Measurements from ENCODE around the gene ELAVL1. TPM values are rescaled to one million over a fixed set of nuclear protein-coding genes. Genes with fewer than 3 reads are reported as not detected.

ELAVL1 gene
- 58.3 and 63.5 TPM in 2 replicates for total RNA-seq
- 33.3 TPM for total RNA-seq (2013)
- polyA plus RNA-seq = 20.1 and 21.8 TPM in 2 replicates
- polyA minus RNA-seq = 32.2 and 35.0 TPM in 2 replicates

DNA sequence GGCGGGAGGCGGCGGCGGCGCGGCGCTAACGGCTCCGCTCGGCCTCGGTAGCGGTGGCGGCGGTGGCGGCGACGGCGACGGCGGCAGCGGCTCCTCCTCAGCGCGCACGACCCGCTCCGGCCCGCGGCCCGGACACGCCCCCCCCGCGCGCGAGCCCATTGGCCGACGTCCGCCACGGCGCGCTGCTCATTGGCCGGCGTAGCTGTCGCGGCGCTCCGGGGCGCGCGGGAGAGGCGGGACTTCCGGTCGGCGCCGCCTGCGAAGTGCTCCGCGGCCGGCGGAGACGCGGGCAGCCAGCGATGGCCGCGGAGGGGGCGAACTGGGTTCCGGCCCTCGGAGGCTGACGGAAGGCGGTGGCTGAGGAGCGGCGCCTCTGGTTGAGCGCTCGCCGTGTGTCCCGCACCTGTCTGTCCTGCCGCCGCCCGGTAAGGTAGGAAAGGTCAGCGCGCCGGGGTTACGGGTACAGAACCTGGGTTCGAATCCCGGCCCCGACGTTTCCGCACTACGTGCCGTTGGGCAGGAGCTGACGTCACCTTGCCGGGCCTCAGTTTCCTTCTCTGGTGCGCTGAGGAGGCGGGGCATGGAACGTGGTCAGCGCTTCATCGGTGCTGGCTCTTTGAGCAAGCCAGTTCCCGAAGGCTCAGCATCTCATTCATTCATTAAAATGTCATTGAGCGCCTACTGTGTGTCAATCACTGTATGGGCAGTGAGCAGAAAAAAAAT lies at the start of gene ELAVL1:
Gene ELAVL1 (minus strand): TSS at position 108 of the 723 bp plus-strand sequence. CDS start 13,826 bp downstream, outside the sequence.
- ATAC-seq (ENCODE audit: low read depth) = peak; percentile 92
- peaks cover 25 to 42% of the 10 kb centered on the region in 2 donors for H3K4me1 ChIP-seq (ENCODE audit: control insufficient read depth in 2 of 2, insufficient read depth in 2 of 2, low read length in 2 of 2)
- DNase-seq = peak; percentile 93
- no peaks in the 10 kb centered on the region for H3K9me3 ChIP-seq (ENCODE audit: control extremely low read depth in 1 of 3, control insufficient read depth in 2 of 3, insufficient read depth in 1 of 3, low read length in 2 of 3)
- H4K20me1 ChIP-seq (ENCODE audit: control insufficient read depth, insufficient read depth, low read length, poor library complexity, severe bottlenecking) = peaks cover 40% of the 10 kb centered on the region
- no peaks in the 10 kb centered on the region for H3K9me3 Mint-ChIP-seq (ENCODE audit: insufficient read depth)
- H3K27ac Mint-ChIP-seq = peak within 1 kb of the TSS; percentile 85
- ChIA-PET POLR2A (interaction anchor here (0.5 to 0.6 kb wide), 2 partner anchors 85 to 1764 kb away, joined by 4 to 8 read pairs; partner anchors contain the start of gene SNAPC2), CTCF (interaction anchor here (0.5 to 3.6 kb wide), 9 partner anchors 10 to 1867 kb away, joined by 3 to 18 read pairs (median 3); partner anchors contain the start of gene TIMM44)
- H3K4me3 ChIP-seq (ENCODE audit: control extremely low read depth in 1 of 5, extremely low read depth in 1 of 5, insufficient read depth in 1 of 5, low read depth in 2 of 5, low read length in 4 of 5) = peak within 1 kb of the TSS; percentile 74 to 88 (median 86)
- WGBS (ENCODE audit: insufficient coverage) = under 1% methylated on average over 94 of the region's 98 CpGs
- TF ChIP-seq EZH2 (IDR thresholded peaks at IDR 0.05; ENCODE audit: borderline replicate concordance, insufficient read depth, low read depth, low read length, poor library complexity, severe bottlenecking) = no peak
- TF ChIP-seq, protein P1, sequence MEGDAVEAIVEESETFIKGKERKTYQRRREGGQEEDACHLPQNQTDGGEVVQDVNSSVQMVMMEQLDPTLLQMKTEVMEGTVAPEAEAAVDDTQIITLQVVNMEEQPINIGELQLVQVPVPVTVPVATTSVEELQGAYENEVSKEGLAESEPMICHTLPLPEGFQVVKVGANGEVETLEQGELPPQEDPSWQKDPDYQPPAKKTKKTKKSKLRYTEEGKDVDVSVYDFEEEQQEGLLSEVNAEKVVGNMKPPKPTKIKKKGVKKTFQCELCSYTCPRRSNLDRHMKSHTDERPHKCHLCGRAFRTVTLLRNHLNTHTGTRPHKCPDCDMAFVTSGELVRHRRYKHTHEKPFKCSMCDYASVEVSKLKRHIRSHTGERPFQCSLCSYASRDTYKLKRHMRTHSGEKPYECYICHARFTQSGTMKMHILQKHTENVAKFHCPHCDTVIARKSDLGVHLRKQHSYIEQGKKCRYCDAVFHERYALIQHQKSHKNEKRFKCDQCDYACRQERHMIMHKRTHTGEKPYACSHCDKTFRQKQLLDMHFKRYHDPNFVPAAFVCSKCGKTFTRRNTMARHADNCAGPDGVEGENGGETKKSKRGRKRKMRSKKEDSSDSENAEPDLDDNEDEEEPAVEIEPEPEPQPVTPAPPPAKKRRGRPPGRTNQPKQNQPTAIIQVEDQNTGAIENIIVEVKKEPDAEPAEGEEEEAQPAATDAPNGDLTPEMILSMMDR (IDR thresholded peaks at IDR 0.05) = no peak
- H3K27me3 Mint-ChIP-seq = no peaks in the 10 kb centered on the region
- peak within 1 kb of the TSS; percentile 95 for H2AFZ ChIP-seq (ENCODE audit: insufficient read depth, low read depth, low read length, poor library complexity, severe bottlenecking)
- H3K27ac ChIP-seq (ENCODE audit: low read length in 2 of 2) = peak within 1 kb of the TSS; percentile 62 to 87
- H3K4me1 Mint-ChIP-seq = peaks cover 37% of the 10 kb centered on the region
- peak within 1 kb of the TSS; percentile 95 for H3K4me3 Mint-ChIP-seq
- intact Hi-C loops (cut with micrococcal nuclease) = loop anchor here (1.0 to 5.0 kb wide), 2 partner anchors 85 to 507 kb away; partner anchors contain the start of genes SNAPC2 and ZNF414
- H3K27me3 ChIP-seq (replicated peaks in 1 of 4; ENCODE audit: control extremely low read depth in 1 of 4, control insufficient read depth in 3 of 4, insufficient read depth in 4 of 4, low read length in 3 of 4) = no peaks in the 10 kb centered on the region
- peak within 1 kb of the TSS; percentile 88 for H3K9ac ChIP-seq (ENCODE audit: low read length)
- no peaks in the 10 kb centered on the region for H3K36me3 ChIP-seq (replicated peaks in 1 of 2; ENCODE audit: control extremely low read depth in 1 of 2, control insufficient read depth in 1 of 2, extremely low read depth in 1 of 2, insufficient read depth in 2 of 2, low read length in 1 of 2)
- peak within 1 kb of the TSS; percentile 96 for H3K4me2 ChIP-seq (replicated peaks; ENCODE audit: low read depth, low read length, poor library complexity, severe bottlenecking)
- H3K79me2 ChIP-seq (ENCODE audit: control insufficient read depth, insufficient read depth, low read length) = peaks cover 46% of the 10 kb centered on the region

DNA sequence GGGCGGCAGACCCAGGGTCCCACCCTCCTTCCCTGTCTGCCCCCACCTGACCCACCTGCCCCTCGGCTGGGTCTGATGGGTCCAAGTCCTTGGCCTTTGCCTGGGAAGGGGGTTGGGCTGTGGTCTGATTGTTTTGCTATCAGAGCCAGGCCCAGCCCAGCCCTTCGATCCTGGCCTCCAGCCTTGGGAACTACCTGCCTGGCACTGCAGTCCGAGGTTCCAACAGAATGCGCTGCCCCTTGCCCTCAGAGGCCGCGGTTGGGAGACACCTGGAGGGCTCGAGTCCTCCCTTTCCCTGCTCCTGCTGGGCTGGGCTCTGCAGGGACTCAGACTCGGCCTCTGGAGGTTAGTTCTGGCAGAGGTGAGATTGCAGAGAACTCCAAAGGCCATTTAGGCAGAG lies 48.7 kb upstream of the ELAVL1 start:
- no peak overlapping the region for H3K27ac ChIP-seq (ENCODE audit: low read length in 2 of 2)
- no peak overlapping the region for H3K9ac ChIP-seq (ENCODE audit: low read length)
- H3K4me1 ChIP-seq (ENCODE audit: control insufficient read depth in 2 of 2, insufficient read depth in 2 of 2, low read length in 2 of 2) = peaks cover 13 to 23% of the 10 kb centered on the region in 2 donors
- Mint-ChIP-seq H3K9me3 (ENCODE audit: insufficient read depth) (no peaks in the 10 kb centered on the region), H3K27ac (no peak overlapping the region), H3K4me1 (peaks cover 13% of the 10 kb centered on the region), H3K4me3 (no peak overlapping the region), H3K27me3 (no peaks in the 10 kb centered on the region)
- H3K9me3 ChIP-seq (ENCODE audit: control extremely low read depth in 1 of 3, control insufficient read depth in 2 of 3, insufficient read depth in 1 of 3, low read length in 2 of 3) = peaks cover 0 to 9% (median 0%) of the 10 kb centered on the region in 3 donors
- POLR2A ChIA-PET = no interaction called here
- TF ChIP-seq EZH2 (IDR thresholded peaks at IDR 0.05; ENCODE audit: borderline replicate concordance, insufficient read depth, low read depth, low read length, poor library complexity, severe bottlenecking) = no peak
- TF ChIP-seq, protein P1 (IDR thresholded peaks at IDR 0.05) = no peak
- H2AFZ ChIP-seq (ENCODE audit: insufficient read depth, low read depth, low read length, poor library complexity, severe bottlenecking) = no peak overlapping the region
- no peaks in the 10 kb centered on the region for H3K27me3 ChIP-seq (replicated peaks in 1 of 4; ENCODE audit: control extremely low read depth in 1 of 4, control insufficient read depth in 3 of 4, insufficient read depth in 4 of 4, low read length in 3 of 4)
- intact Hi-C loops (cut with micrococcal nuclease) = no loop called here
- no peak overlapping the region for H3K4me3 ChIP-seq (ENCODE audit: control extremely low read depth in 1 of 5, extremely low read depth in 1 of 5, insufficient read depth in 1 of 5, low read depth in 2 of 5, low read length in 4 of 5)
- no peak overlapping the region for H3K4me2 ChIP-seq (replicated peaks; ENCODE audit: low read depth, low read length, poor library complexity, severe bottlenecking)
- ATAC-seq (ENCODE audit: low read depth) (no peak), DNase-seq (no peak)
- WGBS (ENCODE audit: insufficient coverage) = 94% methylated on average over 7 of the region's 9 CpGs
- CTCF ChIA-PET = interaction anchor here (0.8 kb wide), 1 partner anchor 8 kb away, joined by 3 read pairs; no protein-coding TSS in a partner anchor
- no peaks in the 10 kb centered on the region for H3K79me2 ChIP-seq (ENCODE audit: control insufficient read depth, insufficient read depth, low read length)
- H4K20me1 ChIP-seq (ENCODE audit: control insufficient read depth, insufficient read depth, low read length, poor library complexity, severe bottlenecking) = no peaks in the 10 kb centered on the region
- no peaks in the 10 kb centered on the region for H3K36me3 ChIP-seq (replicated peaks in 1 of 2; ENCODE audit: control extremely low read depth in 1 of 2, control insufficient read depth in 1 of 2, extremely low read depth in 1 of 2, insufficient read depth in 2 of 2, low read length in 1 of 2)

All from B cell (primary cell).